HG03575 (cell line): ENCODE measurements around the gene FTO.

Experiments used
- ATAC-seq: cut with Tn5 transposase; IDR thresholded peaks from one replicate; pipeline ENCODE4 v1.9.1; 2021; ENCODE audit not compliant: unreplicated experiment, insufficient number of reproducible peaks, low FRiP score; ENCODE audit errors: extremely low read depth

FTO gene

DNA sequence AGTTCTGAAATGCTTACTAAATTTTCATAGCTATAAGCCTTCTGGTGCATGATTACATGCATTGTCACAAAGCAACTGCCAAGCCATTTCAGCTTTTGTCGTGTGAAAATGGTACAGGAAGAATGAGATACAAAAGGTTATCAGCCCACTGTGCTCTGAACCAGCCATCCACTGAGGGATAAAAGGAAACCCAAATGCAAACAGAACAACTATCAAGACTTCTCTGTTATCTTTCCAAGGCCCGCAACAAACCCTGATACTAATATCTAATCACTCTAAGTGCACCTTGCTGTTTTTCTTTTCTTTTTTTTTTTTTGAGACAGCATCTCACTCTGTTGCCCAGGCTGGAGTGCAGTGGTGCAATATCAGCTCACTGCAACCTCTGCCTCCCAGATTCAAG, 109.0 kb downstream of the FTO start:
- ATAC-seq: no peak

DNA sequence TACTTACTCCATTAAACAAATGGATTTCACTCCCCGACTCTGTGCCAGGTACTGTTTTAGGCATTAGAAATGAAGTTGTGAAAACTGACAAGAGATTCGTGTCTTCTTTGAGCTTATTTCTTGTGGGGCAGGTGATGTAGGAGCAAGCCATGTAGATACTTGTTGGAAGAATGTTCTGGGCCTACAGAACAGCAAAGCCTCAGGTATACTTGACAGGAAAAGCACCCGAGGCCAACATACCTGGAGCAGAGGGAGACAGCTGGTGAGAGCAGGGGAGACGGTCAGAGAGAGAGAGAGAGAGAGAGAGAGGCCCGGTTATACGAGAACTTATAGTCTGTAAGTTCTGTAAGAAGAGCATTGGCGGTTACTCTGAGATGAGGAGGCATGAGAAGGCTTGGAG, 110.8 kb downstream of the FTO start:
- no peak for ATAC-seq

DNA sequence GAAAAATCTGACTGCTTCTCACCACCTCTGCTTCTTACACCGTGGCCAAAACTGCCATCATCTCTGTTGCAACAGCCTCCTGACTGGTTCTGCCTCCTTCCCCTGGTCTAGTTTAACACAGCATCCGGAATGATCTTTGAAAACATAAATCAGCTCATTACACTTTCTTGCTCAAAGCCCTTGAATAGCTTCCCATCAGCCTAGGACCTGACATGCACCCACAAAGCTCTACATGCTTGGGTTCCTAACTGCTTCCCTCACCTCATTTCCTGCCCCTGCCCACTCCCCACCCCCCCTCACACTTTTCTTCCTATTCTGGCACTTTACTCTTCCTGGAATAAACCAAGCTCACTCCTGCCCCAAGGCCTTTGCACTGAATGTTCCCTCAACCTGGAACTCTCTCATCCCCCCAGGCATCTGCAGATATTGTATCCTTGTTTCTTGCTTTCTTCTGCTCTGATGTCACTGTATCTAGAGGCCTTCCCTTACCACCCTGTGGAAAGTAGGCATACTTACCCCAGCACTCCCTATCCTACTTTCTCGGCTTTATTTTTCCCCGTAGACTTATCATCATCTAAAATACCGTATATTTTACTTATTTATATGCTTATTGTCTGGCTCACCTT, 112.4 kb downstream of the FTO start:
- ATAC-seq: no peak

DNA sequence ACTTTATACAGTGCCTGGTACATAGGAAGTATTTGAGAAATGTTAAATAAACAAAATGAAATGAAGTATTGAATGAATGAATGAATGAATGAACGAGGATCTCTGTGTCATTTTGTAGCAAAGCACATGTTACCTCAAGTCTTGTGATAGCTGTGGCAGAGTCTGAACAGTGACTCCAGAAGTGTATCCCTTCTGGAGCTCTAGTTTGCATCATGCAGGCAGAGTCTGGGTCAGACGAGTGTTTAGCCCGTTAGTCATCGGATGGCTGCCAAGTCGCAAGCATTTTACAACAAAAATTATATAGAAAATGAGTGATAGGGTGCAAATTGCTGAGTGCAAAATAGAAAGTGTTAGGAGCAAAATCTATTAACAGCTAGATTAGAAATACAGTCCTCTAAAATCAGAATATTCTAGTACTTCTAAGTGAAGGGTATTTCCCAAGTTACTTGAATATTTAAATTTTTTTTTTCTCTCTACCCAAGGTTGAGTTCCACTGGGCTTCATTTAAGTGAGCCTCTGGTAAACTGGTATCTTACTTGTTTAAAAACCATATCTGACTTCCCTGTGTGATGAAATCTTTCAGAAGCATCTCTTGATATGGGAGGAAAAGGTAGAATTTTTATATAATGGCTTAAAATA, 113.3 kb downstream of the FTO start:
- no peak for ATAC-seq

DNA sequence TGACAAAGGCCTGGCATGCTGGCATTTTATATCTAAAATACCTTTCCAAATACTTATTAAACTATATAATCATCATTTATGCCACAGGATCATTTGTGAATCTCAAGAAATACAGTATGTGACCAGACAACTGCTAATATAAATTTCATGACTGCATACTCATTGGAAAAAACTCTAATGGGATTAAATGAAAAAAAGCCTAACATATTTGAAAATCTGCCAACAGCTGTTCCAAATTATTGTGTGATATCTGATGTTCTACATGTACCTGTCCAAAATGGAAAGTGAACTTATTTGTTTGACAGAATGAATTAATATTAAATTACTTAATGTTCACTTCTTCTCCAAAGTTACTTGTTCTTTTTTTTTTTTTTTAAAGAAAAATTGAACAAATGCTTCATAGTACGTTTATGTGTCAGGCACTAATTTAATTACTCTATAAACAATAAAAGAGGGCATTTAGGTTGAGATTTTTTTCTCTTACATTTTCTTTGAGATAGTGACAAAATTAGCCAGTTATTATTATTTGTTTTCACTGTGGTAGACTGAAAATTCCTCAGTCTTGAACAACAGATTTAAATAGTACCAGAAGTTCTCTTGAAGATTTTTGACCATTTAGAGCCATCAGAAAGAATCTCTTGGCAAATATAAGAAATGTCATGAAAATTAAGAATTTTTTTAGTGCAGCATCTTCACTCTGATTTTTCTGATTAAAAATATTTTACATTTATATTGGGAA, 114.0 kb downstream of the FTO start:
- no peak for ATAC-seq

DNA sequence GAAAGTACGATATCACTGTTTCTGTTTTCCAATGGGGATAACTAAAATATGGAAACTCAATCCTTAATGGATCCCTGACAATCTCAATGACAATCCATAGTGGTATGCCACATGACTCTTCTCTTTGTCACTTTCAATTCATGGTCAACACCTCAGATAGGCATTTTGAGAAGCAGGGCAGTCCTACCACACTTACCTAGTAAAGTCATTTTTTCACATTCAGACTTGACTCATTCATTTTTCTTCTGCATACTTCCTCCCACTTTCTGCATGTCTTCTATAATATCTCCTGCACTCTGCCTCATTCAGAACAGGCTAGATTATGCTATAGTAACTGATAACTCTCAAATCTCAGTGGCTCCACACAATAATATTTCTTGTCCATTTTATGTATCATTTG, 117.5 kb downstream of the FTO start:
- no peak for ATAC-seq

DNA sequence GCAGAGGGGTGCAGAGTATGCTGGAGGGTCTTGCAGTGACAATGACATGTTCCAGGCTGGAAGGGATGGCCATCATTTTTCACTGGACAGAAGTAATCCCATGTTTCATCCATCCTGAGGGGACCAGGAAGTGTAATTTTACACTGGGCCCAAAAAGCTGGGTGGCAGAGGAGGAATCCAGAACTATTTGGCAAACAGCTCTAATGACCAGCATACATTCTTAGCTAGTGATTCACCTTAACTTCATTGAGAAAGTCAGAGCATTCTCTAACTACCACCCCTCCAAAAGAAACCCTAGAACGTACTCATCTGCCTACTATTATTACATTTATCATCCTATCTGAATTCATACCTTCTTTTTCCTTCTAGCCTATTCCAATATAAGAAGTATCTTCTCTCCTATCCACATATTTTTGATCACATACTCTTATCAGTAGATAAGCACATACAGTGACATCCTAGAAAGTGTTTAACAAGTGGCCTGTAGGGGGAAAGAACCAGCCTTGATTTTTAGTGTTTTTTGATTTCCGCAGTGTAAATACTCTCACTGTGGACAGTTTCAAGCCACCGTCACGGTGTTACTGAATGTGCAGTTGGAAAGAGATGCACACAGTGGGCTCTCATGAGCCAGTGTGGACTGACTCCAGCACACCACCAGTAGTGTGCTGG, 118.1 kb downstream of the FTO start:
- no peak for ATAC-seq

DNA sequence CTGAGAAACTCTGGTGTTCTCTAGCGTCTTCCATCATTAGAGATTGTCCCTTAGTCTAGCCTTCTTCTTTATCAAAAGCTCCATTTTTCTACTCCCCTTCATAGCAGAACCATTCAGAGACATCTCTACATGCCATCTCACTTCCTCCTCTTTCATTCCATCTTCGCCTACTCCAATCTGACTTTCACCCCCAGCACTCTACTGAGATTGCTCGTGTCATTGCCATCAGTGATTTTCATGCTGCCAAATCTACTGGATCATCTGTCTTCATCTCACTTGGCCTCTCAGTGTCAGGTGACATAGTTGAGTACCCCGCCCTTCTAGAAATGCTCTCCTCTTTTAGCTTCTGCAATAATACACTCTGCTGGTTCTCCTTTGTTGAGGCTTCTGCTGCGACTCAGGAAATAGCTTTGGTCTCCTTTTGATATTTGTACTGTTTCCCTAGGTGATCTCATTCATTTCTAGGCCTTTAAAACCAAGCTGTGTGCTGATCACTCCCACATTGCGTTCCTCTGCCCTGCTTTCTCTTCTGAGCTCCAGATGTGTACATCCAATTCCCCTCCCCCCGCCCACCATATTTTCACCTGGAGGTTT, 119.1 kb downstream of the FTO start:
- peak; percentile 66 for ATAC-seq

DNA sequence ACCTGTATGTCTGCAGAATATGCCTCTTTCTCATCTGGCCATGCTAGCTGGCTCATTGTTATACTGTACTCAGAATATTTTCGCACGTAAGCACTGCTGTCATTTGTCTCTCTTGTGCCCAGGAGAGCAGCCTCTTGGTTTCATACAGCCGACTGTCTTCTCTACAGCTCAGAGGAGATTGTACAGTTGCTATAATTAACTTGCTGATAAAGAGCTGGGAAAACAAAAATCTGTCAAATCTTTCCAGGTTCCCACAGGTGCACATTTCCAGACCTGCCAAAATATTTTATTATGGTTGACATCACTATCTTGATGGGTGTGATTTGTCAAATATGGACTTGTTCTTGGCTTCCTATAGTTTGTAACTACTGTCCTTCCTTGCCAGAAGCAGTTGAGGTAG, 122.7 kb downstream of the FTO start:
- no peak for ATAC-seq

DNA sequence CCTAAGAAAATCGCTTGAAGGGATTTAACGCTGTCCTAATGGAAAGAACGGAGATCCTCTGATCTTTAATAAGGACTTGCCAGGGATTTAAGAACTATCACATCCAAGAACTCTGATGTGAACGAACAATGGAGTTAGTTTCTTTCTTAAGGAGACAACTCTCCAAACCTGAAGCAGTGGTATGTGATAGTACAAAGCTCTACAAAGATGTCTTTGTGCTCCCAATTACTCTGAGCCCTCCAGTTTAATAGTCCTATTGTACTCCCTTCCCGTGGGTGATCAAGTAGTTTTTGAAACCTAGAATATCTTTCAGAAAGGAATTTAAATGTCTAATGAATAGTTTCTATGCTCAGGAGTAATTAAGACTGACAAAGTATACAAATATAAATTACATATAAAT, 123.8 kb downstream of the FTO start:
- no peak for ATAC-seq

DNA sequence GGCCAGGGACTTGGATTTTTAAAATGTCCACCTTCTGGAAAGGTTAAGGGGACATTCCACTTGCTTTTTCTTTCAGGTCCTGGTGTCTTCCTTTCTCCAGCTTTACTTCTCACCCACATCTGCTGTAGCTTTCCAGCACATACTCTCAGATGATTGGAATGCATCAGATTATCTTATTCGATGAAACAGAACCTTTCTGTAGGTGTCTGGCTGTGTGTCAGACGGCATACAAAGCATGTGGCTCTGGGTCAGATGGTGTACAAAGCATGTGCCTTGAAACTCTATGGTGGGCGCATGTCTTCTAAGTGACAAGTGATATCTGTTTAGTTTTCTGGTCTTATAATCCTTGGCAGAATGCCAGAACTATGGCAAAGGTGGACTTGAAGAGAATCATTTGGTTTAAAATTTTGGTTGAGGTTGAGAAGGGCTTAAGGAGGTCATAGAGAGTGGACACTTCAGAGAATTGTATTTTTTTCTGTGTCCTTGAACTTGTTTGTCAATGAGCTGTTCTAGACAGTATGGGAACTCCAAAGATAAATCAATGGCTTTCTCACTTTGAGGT, 125.3 kb downstream of the FTO start:
- no peak for ATAC-seq

DNA sequence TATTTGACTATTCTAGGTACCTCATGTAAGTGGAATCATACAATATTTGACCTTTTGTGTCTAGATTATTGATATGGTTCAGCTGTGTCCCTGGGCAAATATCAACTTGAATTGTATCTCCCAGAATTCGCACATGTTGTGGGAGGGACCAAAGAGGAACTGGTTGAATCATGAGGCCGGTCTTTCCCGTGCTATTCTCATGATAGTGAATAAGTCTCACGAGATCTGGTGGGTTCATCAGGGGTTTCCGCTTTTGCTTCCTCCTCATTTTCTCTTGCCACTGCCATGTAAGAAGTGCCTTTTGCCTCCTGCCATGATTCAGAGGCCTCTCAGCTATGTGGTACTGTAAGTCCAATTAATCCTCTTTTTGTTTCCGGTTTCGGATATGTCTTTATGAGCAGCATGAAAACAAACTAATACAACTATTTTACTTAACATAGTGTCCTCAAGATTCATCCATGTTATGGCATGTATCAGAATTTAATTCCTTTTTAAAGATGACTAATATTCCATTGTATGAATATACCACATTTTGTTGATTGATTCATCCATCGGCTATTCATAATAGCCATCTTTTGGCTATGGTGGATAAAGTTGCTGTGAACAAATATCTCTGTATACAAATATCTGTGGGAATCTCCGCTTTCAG, 129.1 kb downstream of the FTO start:
- no peak for ATAC-seq

DNA sequence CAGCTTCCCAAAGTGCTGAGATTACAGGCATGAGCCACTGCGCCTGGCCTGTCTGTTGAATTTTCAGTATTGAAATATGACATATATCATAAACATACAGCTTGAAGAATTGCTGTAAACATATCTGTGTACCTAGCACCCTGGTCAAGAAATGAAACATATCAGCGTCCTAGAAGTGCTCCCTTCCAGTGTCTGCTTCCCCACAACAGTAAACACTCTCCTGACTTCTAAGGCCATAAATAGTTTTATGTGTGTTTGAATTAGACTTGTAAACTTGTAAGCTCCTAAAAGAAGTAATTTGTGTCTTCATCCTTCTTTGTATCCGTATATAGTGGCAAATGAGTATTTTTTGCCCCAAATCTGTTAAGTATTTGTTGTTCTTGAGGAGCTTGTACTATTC, 132.2 kb downstream of the FTO start:
- ATAC-seq: no peak

DNA sequence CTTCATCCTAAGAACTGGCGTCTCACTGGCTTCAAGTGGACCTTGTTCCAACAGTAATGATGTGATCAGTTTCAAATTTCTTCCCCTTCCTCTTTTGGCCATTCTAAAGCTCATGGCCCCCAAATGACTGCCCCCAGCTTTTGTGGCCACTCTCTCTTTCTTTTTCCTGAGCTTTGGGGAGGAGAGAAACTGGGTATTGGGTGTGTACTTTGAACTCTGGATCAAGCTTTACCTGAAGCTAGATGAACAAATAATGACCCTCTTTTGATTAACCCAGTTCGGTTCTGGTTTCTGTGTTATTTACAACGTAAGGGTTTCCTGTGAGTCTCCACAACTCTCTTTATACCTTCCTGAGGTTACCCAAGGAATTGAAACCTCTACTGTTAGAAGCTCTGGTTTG, 132.7 kb downstream of the FTO start:
- ATAC-seq: no peak

DNA sequence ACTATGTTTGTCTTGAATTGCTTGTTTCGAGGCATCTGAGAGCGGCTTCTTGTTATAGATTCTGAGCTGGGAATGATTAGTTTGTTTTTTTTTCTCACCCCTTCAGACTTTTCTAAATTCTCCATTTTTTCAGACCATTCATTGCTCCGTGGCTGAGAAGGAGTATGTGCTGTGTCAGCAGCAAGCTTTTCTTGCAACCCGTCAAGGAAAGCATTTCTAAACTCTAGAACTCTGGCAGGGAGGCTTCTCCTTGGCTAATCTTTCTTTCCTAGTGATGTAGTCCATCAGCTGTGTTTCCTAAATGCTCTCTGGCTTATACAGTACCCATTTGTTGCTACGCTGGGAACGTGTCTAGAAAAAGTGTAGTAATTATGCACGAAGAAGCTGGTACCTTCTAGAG, 133.5 kb downstream of the FTO start:
- no peak for ATAC-seq

DNA sequence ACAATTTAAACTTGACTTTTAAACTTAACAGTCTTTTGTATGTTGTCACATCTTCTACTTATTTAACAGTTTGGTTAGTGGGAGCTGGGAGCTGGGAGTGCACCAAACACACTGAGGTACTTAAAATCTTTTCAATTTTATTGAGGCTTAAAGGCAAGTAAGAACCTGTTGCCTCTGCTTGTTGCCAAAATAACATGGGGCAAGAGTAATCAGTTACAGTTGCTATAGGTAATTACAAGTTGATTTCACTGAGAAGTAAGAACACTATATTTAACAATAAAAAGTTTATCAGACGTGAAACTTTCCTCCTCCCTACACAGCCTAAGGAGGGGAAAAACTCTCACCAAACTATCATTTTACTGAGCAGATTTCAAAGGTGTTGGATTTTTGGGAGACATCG, 135.2 kb downstream of the FTO start:
- ATAC-seq: no peak

DNA sequence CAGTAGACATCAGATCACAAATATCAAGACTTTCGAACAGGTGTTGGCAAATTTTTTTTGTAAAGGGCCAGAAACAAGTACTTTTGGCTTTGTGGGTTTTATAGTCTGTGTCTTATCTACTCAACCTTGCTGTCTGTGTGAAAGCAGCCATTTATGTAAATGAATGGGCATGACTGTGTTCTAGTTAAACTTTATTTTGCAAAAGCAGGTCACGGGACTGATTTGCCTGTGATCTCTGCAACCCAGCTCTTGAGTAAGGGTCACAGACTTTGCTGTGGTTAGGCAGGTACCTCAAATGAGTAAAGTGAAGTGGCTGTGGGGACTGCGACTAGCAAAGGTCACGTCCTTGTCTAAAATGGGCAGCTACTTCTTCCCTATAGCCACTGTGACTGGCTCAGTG, 136.5 kb downstream of the FTO start:
- no peak for ATAC-seq

DNA sequence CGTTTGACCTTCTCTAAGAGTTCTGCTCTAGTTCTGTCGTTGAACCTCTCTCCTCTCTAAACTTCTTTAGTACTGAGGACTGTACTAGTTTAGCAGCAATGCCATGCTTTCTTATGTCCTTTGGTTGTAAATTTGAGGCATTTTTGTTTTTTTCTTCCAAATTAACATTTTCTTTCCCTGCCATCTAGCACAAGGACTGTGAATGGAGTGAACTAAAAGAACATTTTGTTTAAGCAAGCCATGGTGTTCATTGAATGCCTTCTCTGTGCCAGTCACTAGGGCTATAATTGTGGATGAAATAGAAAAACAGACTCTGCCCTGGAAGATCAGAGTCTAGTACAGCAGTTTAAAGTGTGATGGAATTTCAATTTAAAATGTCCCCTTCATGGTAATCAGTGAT, 137.9 kb downstream of the FTO start:
- no peak for ATAC-seq

DNA sequence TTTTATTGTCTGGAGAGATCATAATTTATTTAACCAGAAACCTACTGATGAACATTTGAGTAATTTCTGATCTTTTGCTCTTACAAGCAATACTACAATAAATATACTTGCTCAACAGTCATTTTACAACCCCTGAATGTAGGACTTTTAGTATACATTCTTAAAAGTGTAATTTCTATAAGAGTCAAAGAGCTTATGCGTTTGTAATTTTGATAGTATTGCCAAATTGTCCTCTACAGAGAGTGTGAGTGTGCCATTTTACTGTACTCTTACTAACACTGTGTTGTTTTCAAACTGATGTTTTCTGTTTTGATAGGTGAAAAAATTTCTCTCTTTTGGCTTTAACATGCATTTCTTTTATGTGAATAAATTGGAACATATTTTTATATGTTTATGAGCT, 139.1 kb downstream of the FTO start:
- no peak for ATAC-seq
